ENCODE results near the gene UGT1A5. TPM values are rescaled to one million over a fixed set of nuclear protein-coding genes. Genes with fewer than 3 reads are reported as not detected.

Gene UGT1A5
- total RNA-seq, 3 donors from 2014 or later = not detected

Other genes starting within 250 kb of the UGT1A5 start
- 10 to 100 TPM; 29.2 to 53.4 (median 35.2) TPM for gene USP40, start 146.1 kb upstream of the UGT1A5 start, total RNA-seq
- not detected for gene UGT1A8, start 95.3 kb upstream of the UGT1A5 start, total RNA-seq
- not detected for gene UGT1A10, start 76.5 kb upstream of the UGT1A5 start, total RNA-seq
- not detected for gene UGT1A9, start 41.0 kb upstream of the UGT1A5 start, total RNA-seq
- gene UGT1A7, start 31.0 kb upstream of the UGT1A5 start, total RNA-seq = not detected
- gene UGT1A6, start 20.0 kb upstream of the UGT1A5 start, total RNA-seq = not detected
- not detected for gene UGT1A4, start 5.8 kb downstream of the UGT1A5 start, total RNA-seq
- under 1 TPM in 1 of 3 donors, not detected in 2; 0.16 TPM for gene UGT1A3, start 16.1 kb downstream of the UGT1A5 start, total RNA-seq
- not detected for gene UGT1A1, start 47.4 kb downstream of the UGT1A5 start, total RNA-seq
- not detected for gene MROH2A, start 65.4 kb downstream of the UGT1A5 start, total RNA-seq
- 1 to 10 TPM in 1 of 3 donors, under 1 TPM in 1, not detected in 1; 0.33 to 3.0 TPM for gene HJURP, start 141.6 kb downstream of the UGT1A5 start, total RNA-seq
- gene TRPM8, start 204.5 kb downstream of the UGT1A5 start, total RNA-seq = not detected